Spinal cord (tissue), 10 donors: Measurements from ENCODE around the gene RAB40C. TPM values are rescaled to one million over a fixed set of nuclear protein-coding genes. Genes with fewer than 3 reads are reported as not detected.

Experiments used
- DNase-seq, 6 donors: peaks; one replicate each; pipeline versions ENCODE4 v3.0.0 to v3.0.0-alpha.2; 2013 to 2015; ENCODE audit warnings: low spot score in 6 of 6, low read depth in 4 of 6
- H3K27ac ChIP-seq: one replicate; pipeline ENCODE4 v1.5.1; 2013; ENCODE audit warnings: low read depth, low read length, control low read depth
- H3K27me3 ChIP-seq: one replicate; pipeline ENCODE4 v1.6.1; 2013; ENCODE audit warnings: low read length; ENCODE audit not compliant: control insufficient read depth, insufficient read depth
- H3K36me3 ChIP-seq: one replicate; pipeline ENCODE4 v1.6.1; 2013; ENCODE audit warnings: low read length; ENCODE audit not compliant: control insufficient read depth, insufficient read depth
- H3K4me1 ChIP-seq: one replicate; pipeline ENCODE4 v1.6.1; 2013; ENCODE audit warnings: low read length; ENCODE audit not compliant: control insufficient read depth, insufficient read depth
- H3K4me3 ChIP-seq: one replicate; pipeline ENCODE4 v1.5.1; 2013; ENCODE audit warnings: low read depth, low read length, control low read depth
- H3K9me3 ChIP-seq: one replicate; pipeline ENCODE4 v1.6.1; 2013; ENCODE audit warnings: low read length; ENCODE audit not compliant: control insufficient read depth, insufficient read depth
- WGBS: methylation state at CpG from one replicate; pipeline ENCODE4 v1.1.5; 2013; ENCODE audit warnings: missing lambda C conversion rate; ENCODE audit not compliant: insufficient coverage; 5-methylcytosine and 5-hydroxymethylcytosine counted together
- polyA plus RNA-seq, 2 donors: library from polyadenylated mRNA; unstranded; fragments of 120-200 nt; gene quantifications; one replicate each; pipeline ENCODE4 v1.2.1, GENCODE V29; 2013; ENCODE audit not compliant: insufficient read length in 2 of 2
- total RNA-seq, 2 donors: library from RNA; depleted of rRNA in 1 of 2; stranded (reverse); fragments of 120-200 nt in 1 of 2; fragments of >200 nt in 1 of 2; gene quantifications; one replicate each; pipeline versions ENCODE4 v1.2.3 to v1.2.4, GENCODE V29; 2013 to 2014
- donor health status: healthy.

RAB40C gene
- total and polyA plus RNA-seq, 4 donors, result 12.4 to 45.7 (median 30.1) TPM

- Histone ChIP-seq H3K27ac (no peak overlapping the region), H3K9me3 (no peaks in the 10 kb centered on the region), H3K27me3 (no peaks in the 10 kb centered on the region), H3K4me3 (no peak overlapping the region), H3K36me3 (peaks cover 66% of the 10 kb centered on the region), H3K4me1 (peaks cover 30% of the 10 kb centered on the region)
- WGBS, result 67% methylated on average over 10 of the region's 10 CpGs
- peak in 1 of 6 donors; percentile 50 for DNase-seq
Observed at GRCh38 chr16:624526-625070, 34.7 kb downstream of the RAB40C start.

- Histone ChIP-seq H3K9me3 (no peaks in the 10 kb centered on the region), H3K36me3 (peaks cover 71% of the 10 kb centered on the region), H3K27ac (no peak overlapping the region), H3K4me3 (no peak overlapping the region), H3K27me3 (no peaks in the 10 kb centered on the region), H3K4me1 (peaks cover 37% of the 10 kb centered on the region)
- 92% methylated on average over 37 of the region's 37 CpGs for WGBS
- no peak for DNase-seq
Observed at GRCh38 chr16:625117-625976, 35.5 kb downstream of the RAB40C start.

GRCh38 chr16:625977-626765 is 36.3 kb downstream of the RAB40C start:
- DNase-seq, result no peak
- 95% methylated on average over 35 of the region's 35 CpGs for WGBS
- H3K27ac ChIP-seq, result no peak overlapping the region

GRCh38 chr16:626787-627453 is 37.1 kb downstream of the RAB40C start:
- WGBS, result 91% methylated on average over 29 of the region's 29 CpGs
- DNase-seq, result no peak

More at GRCh38 chr16:625977-626765, 36.3 kb downstream of the RAB40C start:
- H3K36me3 ChIP-seq, result peaks cover 75% of the 10 kb centered on the region
- H3K9me3 ChIP-seq, result no peaks in the 10 kb centered on the region
- H3K4me3 ChIP-seq, result no peak overlapping the region
- peaks cover 43% of the 10 kb centered on the region for H3K4me1 ChIP-seq
- no peaks in the 10 kb centered on the region for H3K27me3 ChIP-seq

GRCh38 chr16:627454-628239 is 37.8 kb downstream of the RAB40C start:
- Histone ChIP-seq H3K4me3 (no peak overlapping the region), H3K4me1 (peaks cover 32% of the 10 kb centered on the region), H3K27me3 (no peaks in the 10 kb centered on the region), H3K27ac (no peak overlapping the region), H3K9me3 (no peaks in the 10 kb centered on the region), H3K36me3 (peaks cover 73% of the 10 kb centered on the region)
- DNase-seq, result no peak
- 89% methylated on average over 44 of the region's 50 CpGs for WGBS

More at GRCh38 chr16:626787-627453, 37.1 kb downstream of the RAB40C start:
- H3K27me3 ChIP-seq, result no peaks in the 10 kb centered on the region
- peaks cover 68% of the 10 kb centered on the region for H3K36me3 ChIP-seq
- H3K4me1 ChIP-seq, result peaks cover 37% of the 10 kb centered on the region
- H3K4me3 ChIP-seq, result no peak overlapping the region
- no peaks in the 10 kb centered on the region for H3K9me3 ChIP-seq
- H3K27ac ChIP-seq, result no peak overlapping the region

- DNase-seq, result no peak
- no peaks in the 10 kb centered on the region for H3K27me3 ChIP-seq
- peaks cover 79% of the 10 kb centered on the region for H3K36me3 ChIP-seq
- peaks cover 32% of the 10 kb centered on the region for H3K4me1 ChIP-seq
- H3K9me3 ChIP-seq, result no peaks in the 10 kb centered on the region
- no peak overlapping the region for H3K4me3 ChIP-seq
- WGBS, result 90% methylated on average over 32 of the region's 33 CpGs
- H3K27ac ChIP-seq, result no peak overlapping the region
Observed at GRCh38 chr16:628321-629061, 38.6 kb downstream of the RAB40C start.

GRCh38 chr16:629185-629832 is 39.4 kb downstream of the RAB40C start:
- H3K4me3 ChIP-seq, result no peak overlapping the region
- peaks cover 34% of the 10 kb centered on the region for H3K4me1 ChIP-seq
- no peak overlapping the region for H3K27ac ChIP-seq
- H3K27me3 ChIP-seq, result no peaks in the 10 kb centered on the region
- WGBS, result 38% methylated on average over 26 of the region's 29 CpGs
- DNase-seq, result peak in 1 of 6 donors; percentile 14
- no peaks in the 10 kb centered on the region for H3K9me3 ChIP-seq
- H3K36me3 ChIP-seq, result peaks cover 87% of the 10 kb centered on the region

- Histone ChIP-seq H3K4me3 (no peak overlapping the region), H3K36me3 (peaks cover 91% of the 10 kb centered on the region), H3K4me1 (peaks cover 37% of the 10 kb centered on the region), H3K27ac (peak overlapping the region; percentile 1), H3K27me3 (no peaks in the 10 kb centered on the region), H3K9me3 (no peaks in the 10 kb centered on the region)
- no peak for DNase-seq
- WGBS, result 43% methylated on average over 7 of the region's 11 CpGs
Observed at GRCh38 chr16:629833-630248, 40.0 kb downstream of the RAB40C start.
